NCI-H748 (cell line): ENCODE measurements around the gene PKNOX2.
A peak's percentile ranks its signal among the peaks of the same experiment; 100 is the strongest.

Experiments used
- DNase-seq: peaks from one replicate; lab custom pipeline; 2025; ENCODE audit not compliant: unreplicated experiment; lab: John Stamatoyannopoulos, UW

PKNOX2 gene

DNA sequence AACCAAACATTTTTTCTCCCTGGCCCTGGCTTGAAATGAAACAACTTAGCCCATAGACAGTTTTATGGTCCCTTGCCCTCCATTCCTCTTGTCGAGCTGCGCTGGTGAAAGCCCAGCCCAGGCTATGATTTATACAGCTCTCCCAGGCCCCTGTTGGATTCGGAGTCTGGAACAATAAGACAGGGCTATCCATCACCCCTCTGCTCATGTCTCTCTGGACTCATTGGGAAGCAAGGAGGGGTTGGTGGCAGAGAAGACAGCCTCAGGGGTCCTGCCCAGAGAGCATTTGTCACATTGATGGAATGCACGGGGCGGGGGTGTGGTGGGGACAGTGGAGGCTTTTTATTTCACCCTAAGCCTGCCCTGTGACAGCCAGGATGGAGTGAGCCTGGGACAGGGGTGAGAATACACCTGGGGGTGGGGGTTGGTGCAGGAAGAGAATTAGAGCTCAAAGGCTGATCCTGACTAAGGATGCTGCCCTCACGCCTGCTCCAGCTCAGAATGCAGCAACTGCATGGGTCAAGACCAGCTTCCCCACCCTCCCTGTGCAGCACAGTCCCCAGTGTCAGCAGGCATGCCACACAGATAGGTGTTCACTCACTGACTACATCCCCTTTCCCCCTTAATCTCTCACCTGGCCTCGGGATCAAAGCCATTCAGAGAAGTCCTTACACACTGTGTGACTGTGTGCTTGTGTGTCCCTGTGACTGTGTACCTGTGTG is 10.0 kb upstream of the PKNOX2 start:
- DNase-seq: no peak

DNA sequence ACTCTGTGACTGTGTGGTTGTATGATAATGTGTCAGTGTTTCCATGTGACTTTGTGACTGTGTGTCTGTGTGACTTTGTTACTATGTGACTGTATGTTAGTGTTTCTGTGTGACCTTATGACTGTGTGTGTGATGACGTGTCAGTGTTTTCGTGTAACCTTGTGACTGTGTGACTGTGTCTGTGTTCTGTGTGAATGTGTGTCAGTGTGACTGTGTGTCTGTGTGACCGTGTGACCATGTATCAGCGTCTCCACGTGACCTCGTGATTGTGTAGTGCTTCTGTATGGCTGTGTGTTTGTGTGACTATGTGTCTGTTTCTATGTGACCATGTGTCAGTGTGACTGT is 9.5 kb upstream of the PKNOX2 start:
- no peak for DNase-seq

GRCh38 chr11:125155767-125156166 is 8.8 kb upstream of the PKNOX2 start:
- no peak for DNase-seq

DNA sequence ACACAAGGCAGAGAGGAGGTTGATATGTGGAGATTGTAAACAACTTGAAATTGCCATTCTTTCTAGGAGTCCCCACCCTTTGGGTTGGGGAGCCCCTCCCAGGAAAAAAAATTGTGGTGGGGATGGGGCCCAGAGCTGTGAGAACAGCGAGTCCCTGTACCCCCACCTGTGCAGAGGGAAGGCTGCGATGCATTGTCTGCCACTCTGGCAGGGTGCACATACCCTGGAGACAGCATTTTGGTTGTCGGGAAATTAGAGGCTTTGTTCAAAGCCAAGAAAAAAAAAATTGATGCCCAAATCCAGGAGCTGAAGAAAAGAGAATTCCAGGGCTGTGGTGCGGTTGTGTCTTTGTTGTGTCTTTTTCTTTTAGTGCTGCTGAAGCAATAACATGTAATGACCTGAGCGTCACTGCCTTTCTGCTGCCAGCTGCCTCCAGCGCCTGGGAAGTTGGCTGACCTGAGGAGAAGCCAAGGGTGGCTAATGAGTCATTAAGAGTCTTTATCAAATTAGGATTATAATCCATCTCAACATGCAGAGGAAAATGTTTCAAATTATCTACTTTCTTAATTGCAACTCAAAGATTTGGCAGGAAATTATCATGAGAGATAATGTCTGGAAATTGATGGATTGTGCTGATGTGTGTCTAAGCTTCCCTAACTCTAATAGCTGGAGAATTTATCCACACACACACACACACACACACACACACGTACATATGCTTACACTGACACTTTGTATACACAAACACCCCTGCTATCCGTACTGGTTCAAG is 8.0 kb upstream of the PKNOX2 start:
- no peak for DNase-seq

DNA sequence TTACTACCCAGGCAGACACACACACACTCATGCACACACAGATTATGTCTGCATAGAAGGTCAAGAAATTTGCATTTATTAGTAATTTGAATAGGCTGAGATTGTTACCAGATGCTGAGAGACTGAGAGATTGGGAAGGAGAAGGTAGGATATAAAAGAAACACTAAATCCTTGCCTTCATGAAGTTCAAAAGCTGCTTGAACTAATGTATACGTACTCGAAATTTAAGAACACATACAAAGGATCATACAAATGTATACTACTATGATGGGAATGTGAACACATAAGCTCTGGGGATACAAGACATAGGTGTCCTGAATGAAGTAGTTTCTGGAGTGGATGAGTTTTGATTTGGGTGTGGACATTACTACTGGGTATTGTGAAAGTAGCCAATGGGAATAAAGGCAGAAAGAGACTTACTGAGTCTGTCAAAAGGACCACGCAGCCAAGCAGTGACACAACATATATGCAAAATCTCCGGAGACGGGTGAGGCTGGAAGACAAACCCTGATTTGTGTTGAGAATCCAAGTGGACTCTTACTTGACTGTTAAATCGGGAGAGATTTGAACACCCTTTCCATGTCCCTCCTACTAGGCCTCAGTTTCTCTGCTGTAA is 7.3 kb upstream of the PKNOX2 start:
- DNase-seq: no peak

GRCh38 chr11:125157953-125158680 is 6.4 kb upstream of the PKNOX2 start:
- peak; percentile 29 for DNase-seq

DNA sequence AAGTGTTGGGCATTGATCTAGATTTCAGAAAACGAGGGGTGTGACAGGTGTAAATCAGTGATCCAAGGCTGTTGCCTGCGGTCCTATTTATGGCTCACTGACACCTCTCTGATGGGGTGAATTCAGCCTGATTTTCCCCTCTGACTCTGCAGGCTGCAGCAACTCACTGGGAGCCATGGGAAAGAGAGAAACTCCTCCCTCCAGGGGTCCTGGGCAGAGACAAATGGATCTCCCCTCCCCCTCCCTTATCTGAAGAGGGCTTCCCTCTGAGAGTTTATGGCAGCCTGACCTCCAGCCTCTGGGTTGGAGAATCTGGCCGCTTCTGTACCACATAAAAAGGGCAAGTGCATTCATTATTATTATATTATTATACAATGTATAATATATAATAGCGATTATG is 1.8 kb upstream of the PKNOX2 start:
- no peak for DNase-seq

DNA sequence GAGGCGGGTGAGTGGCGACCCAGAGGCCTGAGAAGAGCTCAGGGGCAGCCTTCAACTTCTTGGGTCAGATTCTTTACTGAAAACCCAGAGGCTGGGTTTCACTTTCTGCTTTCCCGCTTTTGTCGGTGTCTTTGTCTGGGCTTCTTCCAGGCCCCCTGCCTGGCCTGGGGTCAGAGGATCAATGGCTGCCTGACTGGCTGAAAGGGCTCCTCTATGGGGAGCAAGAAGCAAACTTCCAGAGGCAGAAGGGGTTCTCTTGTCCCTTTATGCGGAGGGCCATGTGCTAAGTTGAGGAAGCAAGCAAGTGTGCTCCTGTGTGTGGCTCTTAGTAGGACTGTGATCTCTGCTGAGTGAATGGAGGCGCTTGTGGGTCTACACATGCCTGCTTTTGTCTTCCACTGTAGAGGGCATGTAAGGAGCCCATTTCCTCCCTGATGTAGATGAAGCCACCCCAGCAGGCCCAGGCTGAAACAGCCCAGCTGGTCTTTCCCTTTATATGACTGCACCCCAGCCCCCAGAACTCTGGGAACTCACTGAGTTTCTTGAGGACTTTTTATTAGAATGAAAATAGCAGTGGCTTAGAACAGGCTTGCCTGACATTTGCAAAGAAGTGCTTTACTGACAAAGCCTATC is 1.0 kb upstream of the PKNOX2 start:
- DNase-seq: no peak

DNA sequence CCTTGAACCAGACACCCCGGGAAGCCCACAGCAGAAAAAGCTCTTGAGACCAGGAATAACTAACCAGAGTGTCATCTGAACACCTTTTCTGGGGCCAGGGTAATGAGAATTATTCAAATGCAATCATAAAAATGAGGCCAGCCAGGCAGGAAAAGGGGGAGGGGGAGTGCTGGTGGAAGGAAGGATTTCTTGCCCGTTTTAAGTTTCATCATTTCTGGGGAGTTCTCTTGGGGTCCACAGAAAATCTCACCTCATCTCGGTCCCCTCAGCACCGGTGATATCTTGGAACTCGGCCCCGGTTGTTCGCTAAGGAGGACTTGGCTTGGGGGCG is 495 bp upstream of the PKNOX2 start:
- no peak for DNase-seq

GRCh38 chr11:125165111-125165842 is 726 bp downstream of the PKNOX2 start:
- DNase-seq: peak; percentile 47

- no peak for DNase-seq
Observed at GRCh38 chr11:125165843-125166763, 1.6 kb downstream of the PKNOX2 start.

DNA sequence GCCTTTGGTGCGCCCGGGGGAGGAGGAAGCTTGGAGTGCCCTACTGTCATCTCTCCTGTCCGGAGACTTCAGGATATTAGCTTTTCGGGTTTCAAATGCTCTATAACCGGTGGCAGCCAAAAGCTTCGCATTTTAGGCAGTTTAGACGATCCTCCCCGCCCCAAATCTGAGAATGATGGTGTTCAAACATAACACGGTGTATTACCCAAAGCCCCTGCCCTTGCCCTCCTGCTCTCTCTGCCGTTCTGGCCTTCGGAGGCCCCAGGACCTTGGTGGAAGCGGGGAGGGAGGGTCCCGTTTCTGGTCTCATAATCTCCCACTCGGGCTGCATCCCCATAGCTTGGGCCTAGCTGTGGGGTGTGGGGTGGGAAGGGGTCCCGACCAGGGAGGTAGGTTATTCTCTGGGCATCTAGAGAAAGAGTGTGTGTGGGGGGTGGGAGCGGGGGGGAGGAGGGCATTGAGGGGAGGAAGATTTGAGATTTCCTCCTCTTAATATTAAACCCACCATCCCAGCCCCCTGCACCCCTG is 2.3 kb downstream of the PKNOX2 start:
- DNase-seq: no peak

- no peak for DNase-seq
Observed at GRCh38 chr11:125167292-125167953, 2.9 kb downstream of the PKNOX2 start.

DNA sequence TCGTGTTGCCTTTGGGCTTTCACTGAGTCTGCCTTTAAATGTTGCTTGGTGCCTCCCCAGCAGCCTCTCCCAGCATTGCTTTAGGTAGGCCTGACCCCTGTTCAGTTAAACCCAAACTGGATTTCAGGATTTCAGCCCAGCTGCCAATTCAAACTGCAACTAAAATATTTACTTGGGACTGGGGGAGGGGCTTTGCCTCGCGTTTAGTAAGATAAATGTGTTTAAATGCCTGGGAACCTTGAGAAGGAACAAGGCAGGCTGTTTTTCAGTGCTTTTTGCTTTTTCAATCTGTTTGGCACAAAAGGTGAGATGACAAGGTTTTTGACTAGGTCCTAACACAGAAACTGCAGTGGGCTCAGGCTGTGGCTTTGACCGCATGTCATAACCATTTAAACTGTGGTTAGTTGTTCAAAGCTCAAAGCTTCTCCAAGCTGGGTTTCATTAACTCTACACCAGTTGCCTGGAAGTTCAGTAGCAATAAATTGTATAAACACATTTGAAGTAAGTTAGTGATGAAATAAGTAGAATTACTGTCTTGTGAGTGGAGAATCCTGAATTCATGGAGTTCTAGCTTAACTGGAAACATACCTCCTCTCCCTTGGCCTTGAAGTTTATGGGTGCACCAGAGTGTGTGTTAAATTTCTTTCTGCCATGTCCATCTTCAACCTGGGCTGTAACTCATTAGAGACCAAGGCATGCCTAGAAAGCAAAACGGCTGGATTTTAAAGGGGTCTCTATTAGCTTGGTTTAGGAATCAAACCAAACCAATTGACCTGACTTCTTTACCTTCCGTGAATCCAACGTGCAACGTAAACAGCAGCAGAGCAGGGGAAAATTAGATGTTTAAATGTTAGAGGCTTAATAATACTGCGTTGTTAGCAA is 3.6 kb downstream of the PKNOX2 start:
- DNase-seq: no peak

- no peak for DNase-seq
Observed at GRCh38 chr11:125168918-125169456, 4.4 kb downstream of the PKNOX2 start.

- DNase-seq: no peak
Observed at GRCh38 chr11:125170001-125170509, 5.5 kb downstream of the PKNOX2 start.

GRCh38 chr11:125170510-125171031 is 6.0 kb downstream of the PKNOX2 start:
- no peak for DNase-seq
